Ectodermal cell (in vitro differentiated cells): ENCODE results near the gene TUT7.

Experiments used
- H3K27ac ChIP-seq: 2 replicates; pipeline ENCODE4 v1.7.0; 2013; ENCODE audit warnings: mild to moderate bottlenecking, low read depth, low read length; ENCODE audit not compliant: insufficient read depth, poor library complexity, severe bottlenecking
- H3K27me3 ChIP-seq: 2 replicates; pipeline ENCODE4 v1.7.0; 2013; ENCODE audit warnings: mild to moderate bottlenecking, low read length; ENCODE audit not compliant: insufficient read depth, control insufficient read depth, poor library complexity, severe bottlenecking
- H3K36me3 ChIP-seq: one replicate; pipeline ENCODE4 v1.7.0; 2013; ENCODE audit warnings: low read length; ENCODE audit not compliant: control insufficient read depth, insufficient read depth
- H3K4me1 ChIP-seq: one replicate; pipeline ENCODE4 v1.7.0; 2013; ENCODE audit warnings: low read length; ENCODE audit not compliant: control insufficient read depth, insufficient read depth
- H3K4me3 ChIP-seq: 2 replicates; pipeline ENCODE4 v1.7.0; 2013; ENCODE audit warnings: low read depth, low read length, control low read depth; ENCODE audit not compliant: insufficient read depth
- H3K9me3 ChIP-seq: 2 replicates; pipeline ENCODE4 v1.7.0; 2013; ENCODE audit warnings: mild to moderate bottlenecking, low read length, moderate library complexity; ENCODE audit not compliant: control insufficient read depth
- WGBS, 2 experiments: methylation state at CpG; one replicate each; pipeline ENCODE4 v1.1.7; 2013; ENCODE audit warnings: missing lambda C conversion rate in 2 of 2; 5-methylcytosine and 5-hydroxymethylcytosine counted together

Gene TUT7

DNA sequence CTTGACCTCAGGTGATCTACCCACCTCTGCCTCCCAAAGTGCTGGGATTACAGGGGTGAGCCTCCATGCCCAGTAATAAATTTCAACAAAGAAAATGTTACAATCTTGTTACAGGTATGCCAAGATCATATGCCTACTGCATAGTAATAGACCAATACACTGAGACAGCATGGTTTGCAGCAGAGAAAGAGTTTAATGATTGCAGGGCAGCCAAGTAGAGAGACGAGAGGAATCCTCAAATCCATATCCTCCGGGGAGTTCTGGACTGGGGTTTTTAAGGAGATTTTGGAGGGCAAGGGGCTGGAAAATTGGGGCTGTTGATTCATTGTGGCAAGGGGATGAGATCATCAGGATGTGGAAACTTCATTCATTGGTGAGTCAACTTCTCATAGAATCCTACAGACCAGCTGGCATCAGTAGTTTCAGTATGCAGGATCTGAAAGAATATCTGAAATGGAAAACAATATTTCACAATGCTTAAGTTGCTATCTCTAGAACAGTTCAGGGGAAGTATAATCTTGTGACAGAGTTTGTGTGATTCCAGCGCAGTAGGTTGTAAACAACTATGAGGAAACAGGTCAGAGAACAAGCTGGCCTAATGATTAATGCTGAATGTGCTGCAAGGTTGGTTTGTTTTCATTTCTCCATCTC lies 14.8 kb upstream of the TUT7 start:
- H3K27me3 ChIP-seq: no peaks in the 10 kb centered on the region
- no peaks in the 10 kb centered on the region for H3K9me3 ChIP-seq
- H3K4me1 ChIP-seq: no peaks in the 10 kb centered on the region
- 96 to 98% methylated on average over 3 of the region's 3 CpGs for WGBS, 2 experiments
- no peak overlapping the region for H3K27ac ChIP-seq
- no peak overlapping the region for H3K4me3 ChIP-seq
- no peaks in the 10 kb centered on the region for H3K36me3 ChIP-seq

- Histone ChIP-seq H3K27me3 (no peaks in the 10 kb centered on the region), H3K9me3 (no peaks in the 10 kb centered on the region), H3K36me3 (no peaks in the 10 kb centered on the region), H3K4me1 (no peaks in the 10 kb centered on the region), H3K4me3 (no peak overlapping the region), H3K27ac (no peak overlapping the region)
- 94 to 100% methylated on average over 3 of the region's 3 CpGs for WGBS, 2 experiments
Observed at GRCh38 chr9:86361176-86361575, 7.0 kb upstream of the TUT7 start.

GRCh38 chr9:86359151-86359879 lies 5.1 kb upstream of the TUT7 start:
- Histone ChIP-seq H3K4me1 (no peaks in the 10 kb centered on the region), H3K9me3 (no peaks in the 10 kb centered on the region), H3K36me3 (no peaks in the 10 kb centered on the region), H3K4me3 (no peak overlapping the region), H3K27me3 (peaks cover 13% of the 10 kb centered on the region), H3K27ac (no peak overlapping the region)
- 95 to 96% methylated on average over 3 of the region's 3 CpGs for WGBS, 2 experiments

DNA sequence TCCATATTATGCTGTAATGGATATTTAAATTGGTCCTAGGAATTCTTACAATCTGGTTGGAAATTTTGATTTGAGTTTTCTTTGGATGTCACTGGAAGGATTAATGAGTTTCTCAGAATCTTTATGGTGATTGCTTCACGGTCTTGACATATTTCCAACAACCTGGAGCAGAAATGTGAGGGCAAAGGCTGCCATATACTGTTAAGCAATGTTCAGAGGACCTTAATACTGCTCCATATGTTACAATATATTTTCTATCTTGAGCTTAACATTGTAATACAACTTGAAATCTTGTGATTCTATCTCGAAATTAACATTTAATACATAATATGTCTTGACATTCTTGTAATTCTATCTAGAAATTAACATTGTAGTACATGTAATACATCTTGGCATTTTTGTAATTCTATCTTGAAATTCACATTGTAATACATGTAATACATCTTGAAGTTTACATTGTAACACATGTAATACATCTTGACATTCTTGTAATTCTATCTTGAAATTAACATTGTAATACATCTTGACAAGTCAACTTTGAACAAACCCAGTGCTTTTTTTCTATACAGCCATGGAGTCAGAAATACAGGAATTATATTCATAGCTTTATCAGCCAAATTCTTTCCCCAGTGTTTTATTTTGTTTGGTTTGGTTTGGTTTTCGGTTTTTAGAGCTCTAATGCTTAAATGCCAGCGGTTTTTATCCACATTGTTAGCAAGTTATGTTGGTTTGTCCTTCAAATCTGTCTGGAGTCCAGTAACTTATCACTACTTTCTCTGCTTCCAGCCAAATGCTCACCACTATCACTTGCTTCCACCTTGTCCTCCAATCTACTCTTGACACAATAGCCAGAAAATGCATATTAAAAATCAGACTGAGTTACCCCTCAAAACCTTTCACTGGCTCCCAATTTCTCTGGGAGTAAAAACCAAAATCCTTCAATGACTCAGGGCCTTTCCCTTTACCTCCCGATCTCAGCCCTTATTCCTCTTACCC lies 3.0 kb upstream of the TUT7 start:
- H3K36me3 ChIP-seq: no peaks in the 10 kb centered on the region
- no peaks in the 10 kb centered on the region for H3K4me1 ChIP-seq
- H3K27me3 ChIP-seq: peaks cover 13% of the 10 kb centered on the region
- WGBS, 2 experiments: 85 to 87% methylated on average over 2 to 4 of the region's 5 CpGs
- H3K27ac ChIP-seq: no peak overlapping the region
- H3K9me3 ChIP-seq: no peaks in the 10 kb centered on the region
- H3K4me3 ChIP-seq: no peak overlapping the region

DNA sequence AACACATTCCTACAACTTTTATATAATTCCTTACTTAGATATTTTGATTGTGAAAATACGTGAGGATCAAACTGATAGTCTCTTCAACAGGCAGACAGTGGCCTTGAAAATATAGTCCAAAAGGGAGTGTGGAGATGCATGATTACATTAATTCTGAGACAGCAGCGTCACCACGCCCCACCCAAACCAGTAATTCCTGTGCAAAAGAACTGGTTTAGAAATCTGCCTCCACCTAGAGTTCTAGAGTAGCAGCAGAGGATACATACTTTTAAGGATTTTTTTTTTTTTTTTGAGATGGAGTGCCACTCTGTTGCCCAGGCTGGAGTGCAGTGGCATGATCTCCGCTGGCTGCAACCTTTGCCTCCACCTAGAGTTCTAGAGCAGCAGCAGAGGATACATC lies 1.6 kb upstream of the TUT7 start:
- Histone ChIP-seq H3K4me1 (no peaks in the 10 kb centered on the region), H3K27ac (no peak overlapping the region), H3K27me3 (peaks cover 13% of the 10 kb centered on the region), H3K36me3 (no peaks in the 10 kb centered on the region), H3K9me3 (no peaks in the 10 kb centered on the region), H3K4me3 (no peak overlapping the region)
- WGBS, 2 experiments: 88 to 91% methylated on average over 4 of the region's 4 CpGs

DNA sequence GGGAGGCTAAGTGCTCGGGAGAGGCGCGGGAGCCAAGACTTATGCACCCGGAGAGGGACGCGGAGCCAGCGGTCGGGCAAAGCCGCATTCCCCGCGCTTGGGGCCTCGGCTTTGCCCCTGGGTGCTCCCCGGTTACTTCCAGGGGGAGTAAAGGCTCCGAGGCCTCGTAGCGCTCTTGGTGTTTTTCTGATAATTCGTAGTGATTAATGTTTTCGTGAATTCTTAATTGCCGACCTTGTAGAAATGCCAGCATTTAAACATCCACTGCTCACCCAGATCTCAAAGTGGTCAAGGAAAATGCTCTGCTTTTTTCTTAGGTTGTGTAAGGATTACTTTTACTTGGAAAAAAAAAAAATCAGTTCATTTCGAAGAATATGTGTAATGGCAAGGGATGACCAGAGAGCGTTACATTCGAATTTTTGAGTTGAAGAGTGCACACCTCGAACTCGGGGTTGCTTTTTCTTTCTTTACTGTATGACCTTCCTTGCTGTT lies 654 bp upstream of the TUT7 start:
- H3K27ac ChIP-seq: peak overlapping the region; percentile 38
- H3K9me3 ChIP-seq: no peaks in the 10 kb centered on the region
- no peaks in the 10 kb centered on the region for H3K4me1 ChIP-seq
- peak overlapping the region; percentile 78 for H3K4me3 ChIP-seq
- H3K27me3 ChIP-seq: peaks cover 13% of the 10 kb centered on the region
- 18 to 19% methylated on average over 24 of the region's 24 CpGs for WGBS, 2 experiments
- no peaks in the 10 kb centered on the region for H3K36me3 ChIP-seq

- no peaks in the 10 kb centered on the region for H3K4me1 ChIP-seq
- H3K9me3 ChIP-seq: no peaks in the 10 kb centered on the region
- H3K4me3 ChIP-seq: peak overlapping the region; percentile 78
- H3K27ac ChIP-seq: peak overlapping the region; percentile 81
- peaks cover 13% of the 10 kb centered on the region for H3K27me3 ChIP-seq
- WGBS, 2 experiments: 1 to 2% methylated on average over 14 of the region's 14 CpGs
- H3K36me3 ChIP-seq: no peaks in the 10 kb centered on the region
Observed at GRCh38 chr9:86353655-86354010, 577 bp downstream of the TUT7 start.

- 82 to 89% methylated on average over 5 of the region's 5 CpGs for WGBS, 2 experiments
- Histone ChIP-seq H3K27me3 (peaks cover 13% of the 10 kb centered on the region), H3K36me3 (no peaks in the 10 kb centered on the region), H3K9me3 (no peaks in the 10 kb centered on the region), H3K4me1 (no peaks in the 10 kb centered on the region), H3K4me3 (no peak overlapping the region), H3K27ac (no peak overlapping the region)
Observed at GRCh38 chr9:86352440-86353077, 1.7 kb downstream of the TUT7 start.

DNA sequence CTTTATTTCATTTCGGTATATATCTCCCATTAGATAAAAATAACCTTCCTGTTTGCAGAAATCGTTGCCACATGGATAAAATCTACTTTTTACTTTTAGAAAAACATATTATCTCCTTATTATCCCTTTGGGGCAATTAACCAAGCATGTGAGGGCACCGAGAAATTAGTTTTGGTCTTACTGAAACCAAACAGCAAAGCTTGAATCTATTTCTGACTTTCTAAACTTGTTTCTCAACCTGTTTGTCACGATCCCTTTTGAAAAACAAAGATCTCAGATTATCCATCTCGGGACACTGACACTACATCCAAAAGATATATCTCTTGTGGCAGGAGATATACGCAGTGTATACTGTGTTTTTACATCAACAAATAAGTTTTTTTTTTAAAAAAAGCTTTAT lies 2.3 kb downstream of the TUT7 start:
- H3K4me3 ChIP-seq: no peak overlapping the region

More for the DNA sequence above, 2.3 kb downstream of the TUT7 start:
- Histone ChIP-seq H3K27me3 (peaks cover 13% of the 10 kb centered on the region), H3K36me3 (no peaks in the 10 kb centered on the region), H3K27ac (no peak overlapping the region), H3K9me3 (no peaks in the 10 kb centered on the region), H3K4me1 (no peaks in the 10 kb centered on the region)
- 90 to 95% methylated on average over 4 to 5 of the region's 6 CpGs for WGBS, 2 experiments
